Measurements from ENCODE around the gene RNASEH2A. TPM values are rescaled to one million over a fixed set of nuclear protein-coding genes. Genes with fewer than 3 reads are reported as not detected.

Gene RNASEH2A
- total RNA-seq, 1 experiment from 2014 or later = 72.9 TPM

- TF ChIP-seq, protein P1, sequence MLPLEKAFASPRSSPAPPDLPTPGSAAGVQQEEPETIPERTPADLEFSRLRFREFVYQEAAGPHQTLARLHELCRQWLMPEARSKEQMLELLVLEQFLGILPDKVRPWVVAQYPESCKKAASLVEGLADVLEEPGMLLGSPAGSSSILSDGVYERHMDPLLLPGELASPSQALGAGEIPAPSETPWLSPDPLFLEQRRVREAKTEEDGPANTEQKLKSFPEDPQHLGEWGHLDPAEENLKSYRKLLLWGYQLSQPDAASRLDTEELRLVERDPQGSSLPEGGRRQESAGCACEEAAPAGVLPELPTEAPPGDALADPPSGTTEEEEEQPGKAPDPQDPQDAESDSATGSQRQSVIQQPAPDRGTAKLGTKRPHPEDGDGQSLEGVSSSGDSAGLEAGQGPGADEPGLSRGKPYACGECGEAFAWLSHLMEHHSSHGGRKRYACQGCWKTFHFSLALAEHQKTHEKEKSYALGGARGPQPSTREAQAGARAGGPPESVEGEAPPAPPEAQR (CRISPR knock-in tag; IDR thresholded peaks at IDR 0.05) = no peak
- TF ChIP-seq CREB1 (CRISPR knock-in tag; IDR thresholded peaks at IDR 0.05) = peak; percentile 72; the same call in 1 of the 2 replicates
- no peak for TF ChIP-seq JUN (CRISPR knock-in tag; IDR thresholded peaks at IDR 0.05)
- TF ChIP-seq ETV6 (CRISPR knock-in tag; IDR thresholded peaks at IDR 0.05) = no peak
- 0 out of 2 replicates have a peak, but pooled peaks have one; percentile 76 for TF ChIP-seq ELF4 (CRISPR knock-in tag; IDR thresholded peaks at IDR 0.05; ENCODE audit: low read depth)
- no peak for TF ChIP-seq TP53 (CRISPR knock-in tag; IDR thresholded peaks at IDR 0.05)
- TF ChIP-seq ZNF317 (CRISPR knock-in tag; IDR thresholded peaks at IDR 0.05; ENCODE audit: borderline replicate concordance, low read depth) = no peak; the same call in 1 of the 2 replicates
- TF ChIP-seq, protein P2, sequence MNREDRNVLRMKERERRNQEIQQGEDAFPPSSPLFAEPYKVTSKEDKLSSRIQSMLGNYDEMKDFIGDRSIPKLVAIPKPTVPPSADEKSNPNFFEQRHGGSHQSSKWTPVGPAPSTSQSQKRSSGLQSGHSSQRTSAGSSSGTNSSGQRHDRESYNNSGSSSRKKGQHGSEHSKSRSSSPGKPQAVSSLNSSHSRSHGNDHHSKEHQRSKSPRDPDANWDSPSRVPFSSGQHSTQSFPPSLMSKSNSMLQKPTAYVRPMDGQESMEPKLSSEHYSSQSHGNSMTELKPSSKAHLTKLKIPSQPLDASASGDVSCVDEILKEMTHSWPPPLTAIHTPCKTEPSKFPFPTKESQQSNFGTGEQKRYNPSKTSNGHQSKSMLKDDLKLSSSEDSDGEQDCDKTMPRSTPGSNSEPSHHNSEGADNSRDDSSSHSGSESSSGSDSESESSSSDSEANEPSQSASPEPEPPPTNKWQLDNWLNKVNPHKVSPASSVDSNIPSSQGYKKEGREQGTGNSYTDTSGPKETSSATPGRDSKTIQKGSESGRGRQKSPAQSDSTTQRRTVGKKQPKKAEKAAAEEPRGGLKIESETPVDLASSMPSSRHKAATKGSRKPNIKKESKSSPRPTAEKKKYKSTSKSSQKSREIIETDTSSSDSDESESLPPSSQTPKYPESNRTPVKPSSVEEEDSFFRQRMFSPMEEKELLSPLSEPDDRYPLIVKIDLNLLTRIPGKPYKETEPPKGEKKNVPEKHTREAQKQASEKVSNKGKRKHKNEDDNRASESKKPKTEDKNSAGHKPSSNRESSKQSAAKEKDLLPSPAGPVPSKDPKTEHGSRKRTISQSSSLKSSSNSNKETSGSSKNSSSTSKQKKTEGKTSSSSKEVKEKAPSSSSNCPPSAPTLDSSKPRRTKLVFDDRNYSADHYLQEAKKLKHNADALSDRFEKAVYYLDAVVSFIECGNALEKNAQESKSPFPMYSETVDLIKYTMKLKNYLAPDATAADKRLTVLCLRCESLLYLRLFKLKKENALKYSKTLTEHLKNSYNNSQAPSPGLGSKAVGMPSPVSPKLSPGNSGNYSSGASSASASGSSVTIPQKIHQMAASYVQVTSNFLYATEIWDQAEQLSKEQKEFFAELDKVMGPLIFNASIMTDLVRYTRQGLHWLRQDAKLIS (CRISPR knock-in tag; IDR thresholded peaks at IDR 0.05; ENCODE audit: borderline replicate concordance) = no peak
- TF ChIP-seq ESRRA (CRISPR knock-in tag; IDR thresholded peaks at IDR 0.05; ENCODE audit: borderline replicate concordance) = no peak
- TF ChIP-seq ZNF263 (CRISPR knock-in tag; IDR thresholded peaks at IDR 0.05; ENCODE audit: low read depth) = no peak
- TF ChIP-seq E2F5 (CRISPR knock-in tag; IDR thresholded peaks at IDR 0.05) = peak; percentile 63; the same call in 1 of the 2 replicates
- TF ChIP-seq, protein P3, sequence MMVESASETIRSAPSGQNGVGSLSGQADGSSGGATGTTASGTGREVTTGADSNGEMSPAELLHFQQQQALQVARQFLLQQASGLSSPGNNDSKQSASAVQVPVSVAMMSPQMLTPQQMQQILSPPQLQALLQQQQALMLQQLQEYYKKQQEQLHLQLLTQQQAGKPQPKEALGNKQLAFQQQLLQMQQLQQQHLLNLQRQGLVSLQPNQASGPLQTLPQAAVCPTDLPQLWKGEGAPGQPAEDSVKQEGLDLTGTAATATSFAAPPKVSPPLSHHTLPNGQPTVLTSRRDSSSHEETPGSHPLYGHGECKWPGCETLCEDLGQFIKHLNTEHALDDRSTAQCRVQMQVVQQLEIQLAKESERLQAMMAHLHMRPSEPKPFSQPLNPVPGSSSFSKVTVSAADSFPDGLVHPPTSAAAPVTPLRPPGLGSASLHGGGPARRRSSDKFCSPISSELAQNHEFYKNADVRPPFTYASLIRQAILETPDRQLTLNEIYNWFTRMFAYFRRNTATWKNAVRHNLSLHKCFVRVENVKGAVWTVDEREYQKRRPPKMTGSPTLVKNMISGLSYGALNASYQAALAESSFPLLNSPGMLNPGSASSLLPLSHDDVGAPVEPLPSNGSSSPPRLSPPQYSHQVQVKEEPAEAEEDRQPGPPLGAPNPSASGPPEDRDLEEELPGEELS (CRISPR knock-in tag; IDR thresholded peaks at IDR 0.05) = 0 out of 2 replicates have a peak, but pooled peaks have one; percentile 9
- TF ChIP-seq CREM (CRISPR knock-in tag; IDR thresholded peaks at IDR 0.05) = peak; percentile 75
- no peak for TF ChIP-seq KAT7 (CRISPR knock-in tag; IDR thresholded peaks at IDR 0.05; ENCODE audit: borderline replicate concordance)
- TF ChIP-seq MYBL2 (CRISPR knock-in tag; IDR thresholded peaks at IDR 0.05) = 0 out of 2 replicates have a peak, but pooled peaks have one; percentile 47
- no peak for TF ChIP-seq ZNF512 (CRISPR knock-in tag; IDR thresholded peaks at IDR 0.05; ENCODE audit: borderline replicate concordance)
- no peak for TF ChIP-seq IRF2 (CRISPR knock-in tag; IDR thresholded peaks at IDR 0.05; ENCODE audit: borderline replicate concordance, low read depth)
- no peak for TF ChIP-seq NFYB (CRISPR knock-in tag; conservative IDR thresholded peaks at IDR 0.05; ENCODE audit: low read depth)
- TF ChIP-seq FOXJ3 (CRISPR knock-in tag; IDR thresholded peaks at IDR 0.05; ENCODE audit: borderline replicate concordance) = no peak
- no peak; the same call in 1 of the 2 replicates for TF ChIP-seq GABPB1 (CRISPR knock-in tag; IDR thresholded peaks at IDR 0.05)
- TF ChIP-seq TEAD4 (CRISPR knock-in tag; IDR thresholded peaks at IDR 0.05) = no peak
- TF ChIP-seq ZNF138 (CRISPR knock-in tag; conservative IDR thresholded peaks at IDR 0.05) = no peak
- no peak for TF ChIP-seq RORB (CRISPR knock-in tag; IDR thresholded peaks at IDR 0.05)
- TF ChIP-seq, protein P4, sequence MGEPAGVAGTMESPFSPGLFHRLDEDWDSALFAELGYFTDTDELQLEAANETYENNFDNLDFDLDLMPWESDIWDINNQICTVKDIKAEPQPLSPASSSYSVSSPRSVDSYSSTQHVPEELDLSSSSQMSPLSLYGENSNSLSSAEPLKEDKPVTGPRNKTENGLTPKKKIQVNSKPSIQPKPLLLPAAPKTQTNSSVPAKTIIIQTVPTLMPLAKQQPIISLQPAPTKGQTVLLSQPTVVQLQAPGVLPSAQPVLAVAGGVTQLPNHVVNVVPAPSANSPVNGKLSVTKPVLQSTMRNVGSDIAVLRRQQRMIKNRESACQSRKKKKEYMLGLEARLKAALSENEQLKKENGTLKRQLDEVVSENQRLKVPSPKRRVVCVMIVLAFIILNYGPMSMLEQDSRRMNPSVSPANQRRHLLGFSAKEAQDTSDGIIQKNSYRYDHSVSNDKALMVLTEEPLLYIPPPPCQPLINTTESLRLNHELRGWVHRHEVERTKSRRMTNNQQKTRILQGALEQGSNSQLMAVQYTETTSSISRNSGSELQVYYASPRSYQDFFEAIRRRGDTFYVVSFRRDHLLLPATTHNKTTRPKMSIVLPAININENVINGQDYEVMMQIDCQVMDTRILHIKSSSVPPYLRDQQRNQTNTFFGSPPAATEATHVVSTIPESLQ (CRISPR knock-in tag; IDR thresholded peaks at IDR 0.05) = no peak
- TF ChIP-seq OVOL2 (CRISPR knock-in tag; IDR thresholded peaks at IDR 0.05; ENCODE audit: borderline replicate concordance) = no peak
- TF ChIP-seq USF1 (CRISPR knock-in tag; IDR thresholded peaks at IDR 0.05) = no peak
Measured at GRCh38 chr19:12793290-12794195, 12.8 kb upstream of the RNASEH2A start (continued).
